ENCODE data around the gene DFFA.

DNA sequence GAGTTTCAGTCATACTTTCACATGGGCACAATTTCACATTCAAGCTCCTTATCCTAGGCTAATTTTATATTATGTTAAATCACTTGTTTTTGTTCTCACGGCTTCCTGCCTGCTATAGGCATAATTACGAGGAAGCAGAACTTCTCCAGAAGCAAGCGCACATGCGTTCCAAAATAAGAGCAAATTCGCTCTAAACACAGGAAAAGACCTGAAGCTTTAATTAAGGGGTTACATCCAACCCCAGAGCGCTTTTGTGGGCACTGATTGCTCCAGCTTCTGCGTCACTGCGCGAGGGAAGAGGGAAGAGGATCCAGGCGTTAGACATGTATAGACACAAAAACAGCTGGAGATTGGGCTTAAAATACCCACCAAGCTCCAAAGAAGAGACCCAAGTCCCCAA is 22.6 kb downstream of the DFFA start, which contains the start of gene CORT:
- no peak for TF ChIP-seq POLR2A (IDR thresholded peaks at IDR 0.05)
- TF ChIP-seq, protein P1, sequence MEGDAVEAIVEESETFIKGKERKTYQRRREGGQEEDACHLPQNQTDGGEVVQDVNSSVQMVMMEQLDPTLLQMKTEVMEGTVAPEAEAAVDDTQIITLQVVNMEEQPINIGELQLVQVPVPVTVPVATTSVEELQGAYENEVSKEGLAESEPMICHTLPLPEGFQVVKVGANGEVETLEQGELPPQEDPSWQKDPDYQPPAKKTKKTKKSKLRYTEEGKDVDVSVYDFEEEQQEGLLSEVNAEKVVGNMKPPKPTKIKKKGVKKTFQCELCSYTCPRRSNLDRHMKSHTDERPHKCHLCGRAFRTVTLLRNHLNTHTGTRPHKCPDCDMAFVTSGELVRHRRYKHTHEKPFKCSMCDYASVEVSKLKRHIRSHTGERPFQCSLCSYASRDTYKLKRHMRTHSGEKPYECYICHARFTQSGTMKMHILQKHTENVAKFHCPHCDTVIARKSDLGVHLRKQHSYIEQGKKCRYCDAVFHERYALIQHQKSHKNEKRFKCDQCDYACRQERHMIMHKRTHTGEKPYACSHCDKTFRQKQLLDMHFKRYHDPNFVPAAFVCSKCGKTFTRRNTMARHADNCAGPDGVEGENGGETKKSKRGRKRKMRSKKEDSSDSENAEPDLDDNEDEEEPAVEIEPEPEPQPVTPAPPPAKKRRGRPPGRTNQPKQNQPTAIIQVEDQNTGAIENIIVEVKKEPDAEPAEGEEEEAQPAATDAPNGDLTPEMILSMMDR (IDR thresholded peaks at IDR 0.05) = no peak
- TF ChIP-seq POLR2AphosphoS5 (IDR thresholded peaks at IDR 0.05) = no peak

Data from breast epithelium (tissue), 3 donors.